Renal cortex interstitium (tissue), 15 donors: ENCODE results near the gene TMEM41B. TPM values are rescaled to one million over a fixed set of nuclear protein-coding genes. Genes with fewer than 3 reads are reported as not detected.
"Not testable (repeated sequence)": the region's sequence is repeated elsewhere in the genome, so short reads cannot be mapped to it uniquely, and the experiment has no call there.

Source experiments
- DNase-seq, 11 donors: peaks; one replicate each; pipeline ENCODE4 v3.0.0-alpha.2; 2013; ENCODE audit warnings: low read depth in 9 of 11, low spot score in 4 of 11; ENCODE audit errors: extremely low read depth in 1 of 11
- long read RNA-seq, 16 experiments: transcript quantifications; one replicate each; lab custom pipeline, GENCODE V29; 2026
- polyA plus RNA-seq, 3 donors: library from polyadenylated mRNA; unstranded; fragments of 120-200 nt; gene quantifications; one replicate each; pipeline ENCODE4 v1.2.1, GENCODE V29; 2013; ENCODE audit not compliant: insufficient read length in 3 of 3

The TMEM41B gene
- 10 to 100 TPM; 33.3 to 45.7 (median 41.0) TPM for polyA plus RNA-seq
- long read RNA-seq, donor 1, partial matches to known transcripts: 0 of 5 reads
- long read RNA-seq, donor 1, other reads (novel, unspliced or antisense): 0 of 5 reads
- long read RNA-seq, donor 2, transcript TMEM41B-204 (7 exons, 3,968 nt): major isoform, 7 of 14 reads
- long read RNA-seq, donor 2, partial matches to known transcripts: 5 of 14 reads
- long read RNA-seq, donor 2, other reads (novel, unspliced or antisense): 0 of 14 reads
- long read RNA-seq, donor 3, transcript TMEM41B-204 (7 exons, 3,968 nt): major isoform, 8 of 18 reads
- long read RNA-seq, donor 3, partial matches to known transcripts: 5 of 18 reads
- long read RNA-seq, donor 3, other reads (novel, unspliced or antisense): 0 of 18 reads
- long read RNA-seq, donor 4, partial matches to known transcripts: 17 of 21 reads
- long read RNA-seq, donor 4, other reads (novel, unspliced or antisense): 0 of 21 reads
- long read RNA-seq, donor 5: 0 reads
- long read RNA-seq, donor 6, transcript TMEM41B-204 (7 exons, 3,968 nt): major isoform, 9 of 53 reads
- long read RNA-seq, donor 6, partial matches to known transcripts: 38 of 53 reads
- long read RNA-seq, donor 6, other reads (novel, unspliced or antisense): 0 of 53 reads
- long read RNA-seq, donor 7, partial matches to known transcripts: 0 of 7 reads
- long read RNA-seq, donor 7, other reads (novel, unspliced or antisense): 0 of 7 reads
- long read RNA-seq, donor 8, transcript TMEM41B-204 (7 exons, 3,968 nt): major isoform, 10 of 55 reads
- long read RNA-seq, donor 8, partial matches to known transcripts: 39 of 55 reads
- long read RNA-seq, donor 8, other reads (novel, unspliced or antisense): 0 of 55 reads
- long read RNA-seq, donor 9, transcript TMEM41B-204 (7 exons, 3,968 nt): major isoform, 11 of 41 reads
- long read RNA-seq, donor 9, partial matches to known transcripts: 26 of 41 reads
- long read RNA-seq, donor 9, other reads (novel, unspliced or antisense): 0 of 41 reads
- long read RNA-seq, donor 10, transcript TMEM41B-204 (7 exons, 3,968 nt): major isoform, 7 of 44 reads
- long read RNA-seq, donor 10, partial matches to known transcripts: 34 of 44 reads
- long read RNA-seq, donor 10, other reads (novel, unspliced or antisense): 0 of 44 reads
- long read RNA-seq, donor 11, transcript TMEM41B-204 (7 exons, 3,968 nt): major isoform, 7 of 14 reads
- long read RNA-seq, donor 11, partial matches to known transcripts: 5 of 14 reads
- long read RNA-seq, donor 11, other reads (novel, unspliced or antisense): 0 of 14 reads
- long read RNA-seq, donor 12, partial matches to known transcripts: 23 of 28 reads
- long read RNA-seq, donor 12, other reads (novel, unspliced or antisense): 0 of 28 reads
- long read RNA-seq, donor 13: 0 reads
- long read RNA-seq, donor 14, partial matches to known transcripts: 0 of 4 reads
- long read RNA-seq, donor 14, other reads (novel, unspliced or antisense): 0 of 4 reads
- long read RNA-seq, donor 15, partial matches to known transcripts: 0 of 4 reads
- long read RNA-seq, donor 15, other reads (novel, unspliced or antisense): 0 of 4 reads
- long read RNA-seq, donor 16, transcript TMEM41B-204 (7 exons, 3,968 nt): major isoform, 13 of 72 reads
- long read RNA-seq, donor 16, partial matches to known transcripts: 56 of 72 reads
- long read RNA-seq, donor 16, other reads (novel, unspliced or antisense): 0 of 72 reads

DNA sequence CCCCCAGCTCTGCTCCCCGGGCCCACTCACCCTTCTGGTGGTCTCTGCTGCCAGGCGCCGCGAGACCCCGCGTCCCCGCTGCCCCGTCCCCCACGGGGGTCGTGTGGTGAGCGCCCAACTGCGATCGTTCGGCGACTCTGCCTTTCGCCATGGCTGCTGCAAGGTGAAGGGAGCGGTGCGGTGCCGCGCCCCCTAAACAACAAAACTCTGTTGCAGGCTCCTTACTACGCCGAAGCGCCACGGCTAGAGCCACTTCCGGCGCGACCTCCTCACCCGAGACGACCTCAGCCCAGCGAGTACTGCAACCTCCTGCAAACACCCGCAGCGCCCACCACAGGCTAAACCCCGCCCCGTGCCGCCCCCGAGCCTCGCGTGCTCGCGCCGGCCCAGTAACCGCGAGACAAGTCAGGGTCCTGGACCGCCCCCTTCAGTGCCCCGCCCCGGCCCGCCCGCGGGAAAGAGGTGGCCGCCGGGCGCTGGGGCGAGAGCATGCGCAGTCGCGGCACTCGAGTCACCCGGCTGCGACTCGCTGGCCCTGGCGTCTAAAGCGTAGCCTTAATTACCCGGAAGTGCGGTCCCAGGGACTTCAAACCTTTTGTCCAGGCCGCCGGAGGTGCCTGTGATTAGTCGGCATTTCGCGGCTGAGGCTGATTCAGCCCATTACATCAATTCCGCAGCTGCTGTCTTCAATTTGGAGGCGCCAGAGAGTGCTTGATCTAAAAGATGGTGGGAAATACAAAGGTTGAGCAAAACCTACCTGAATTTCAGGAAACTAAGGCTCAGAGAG is at the start of gene TMEM41B:
TSS of gene TMEM41B (minus strand) at position 303 of the 787 bp plus-strand sequence. CDS start at position 151, 152 bp downstream.
- DNase-seq: peak; percentile 86 to 98 (median 95)

- DNase-seq: no peak
Measured at GRCh38 chr11:9362393-9362863, 48.0 kb upstream of the TMEM41B start.

- DNase-seq: not testable (repeated sequence)
Measured at GRCh38 chr11:9360862-9361622, 46.6 kb upstream of the TMEM41B start.

DNA sequence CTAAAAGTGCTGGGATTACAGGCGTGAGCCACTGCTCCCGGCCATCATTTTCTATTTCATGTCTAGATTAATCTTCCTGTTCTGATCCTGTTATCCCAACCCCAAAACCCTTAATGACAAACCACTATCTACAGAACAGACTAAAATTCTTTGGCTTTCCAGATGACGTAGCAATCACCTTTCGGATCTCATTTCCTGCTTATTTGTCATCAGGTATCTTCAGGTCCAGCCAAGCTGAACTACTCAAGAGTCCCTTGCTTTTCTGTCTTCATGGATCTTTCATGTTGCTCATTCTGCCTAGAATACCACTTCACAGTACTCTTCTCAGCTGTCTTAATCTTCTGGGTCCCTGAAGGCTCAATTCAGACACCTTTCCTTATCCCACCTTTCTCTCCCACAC is 42.6 kb upstream of the TMEM41B start:
- no peak for DNase-seq

GRCh38 chr11:9351321-9351881 is 37.0 kb upstream of the TMEM41B start:
- no peak for DNase-seq

DNA sequence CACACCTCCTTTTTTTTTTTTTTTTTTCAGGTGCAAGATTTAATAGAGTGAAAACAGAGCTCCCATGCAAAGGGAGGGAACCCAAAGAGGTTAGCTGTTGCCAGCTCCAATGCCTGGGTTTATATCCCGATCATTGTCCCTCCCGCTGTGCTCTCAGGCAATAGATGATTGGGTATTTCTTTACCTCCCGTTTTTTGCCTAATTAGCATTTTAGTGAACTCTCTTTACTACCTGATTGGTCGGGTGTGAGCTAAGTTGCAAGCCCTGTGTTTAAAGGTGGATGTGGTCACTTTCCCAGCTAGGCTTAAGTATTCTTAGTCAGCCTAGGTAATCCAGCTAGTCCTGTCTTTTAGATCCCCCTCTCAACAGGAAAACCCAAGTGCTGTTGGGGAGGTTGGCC is 33.4 kb upstream of the TMEM41B start:
- not testable (repeated sequence) for DNase-seq

- DNase-seq: no peak
Measured at GRCh38 chr11:9347100-9347499, 32.7 kb upstream of the TMEM41B start.

GRCh38 chr11:9344061-9344680 is 29.8 kb upstream of the TMEM41B start:
- DNase-seq: no peak

DNA sequence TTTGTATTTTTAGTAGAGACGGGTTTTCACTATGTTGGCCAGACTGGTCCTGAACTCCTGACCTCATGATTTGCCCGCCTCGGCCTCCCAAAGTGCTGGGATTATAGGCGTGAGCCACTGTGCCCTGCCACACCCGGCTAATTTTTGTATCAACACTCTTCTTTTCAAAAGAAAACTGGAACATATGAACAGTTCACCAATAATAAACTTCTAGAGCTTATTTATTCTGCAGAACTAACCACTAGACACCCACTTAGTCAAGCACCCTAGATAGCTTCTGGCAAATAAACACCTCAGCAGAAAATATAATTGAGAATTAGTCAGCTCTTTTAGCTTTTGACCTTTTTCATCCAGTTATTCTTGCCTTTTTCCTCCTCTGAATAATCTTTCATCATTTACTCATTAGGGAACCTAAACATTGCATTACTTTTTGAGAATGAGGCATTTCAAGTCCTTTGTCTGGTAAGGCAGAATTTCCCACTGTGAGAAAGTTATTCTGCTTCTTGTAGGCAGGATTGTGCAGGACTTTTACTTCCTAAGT is 27.3 kb upstream of the TMEM41B start:
- DNase-seq: no peak

DNA sequence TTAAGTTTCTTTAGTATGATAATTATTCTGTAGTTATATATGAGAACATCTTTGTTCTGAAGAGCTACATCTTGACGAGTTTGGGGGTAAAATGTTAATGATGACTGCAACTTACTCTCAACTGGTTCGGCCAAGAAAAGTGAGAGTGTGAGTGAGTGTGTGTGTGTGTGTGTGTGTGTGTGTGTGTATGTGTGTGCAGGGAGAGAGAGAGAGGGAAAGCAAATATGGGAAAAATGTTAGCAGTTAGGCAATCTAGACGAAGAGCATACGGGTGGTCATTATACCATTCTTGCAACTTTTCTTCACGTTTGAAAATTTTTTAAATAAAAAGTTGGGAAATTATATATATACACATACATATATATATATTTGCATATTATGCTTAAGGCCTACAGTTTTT is 18.3 kb upstream of the TMEM41B start:
- DNase-seq: no peak

- DNase-seq: no peak
Measured at GRCh38 chr11:9330387-9331384, 16.3 kb upstream of the TMEM41B start.

DNA sequence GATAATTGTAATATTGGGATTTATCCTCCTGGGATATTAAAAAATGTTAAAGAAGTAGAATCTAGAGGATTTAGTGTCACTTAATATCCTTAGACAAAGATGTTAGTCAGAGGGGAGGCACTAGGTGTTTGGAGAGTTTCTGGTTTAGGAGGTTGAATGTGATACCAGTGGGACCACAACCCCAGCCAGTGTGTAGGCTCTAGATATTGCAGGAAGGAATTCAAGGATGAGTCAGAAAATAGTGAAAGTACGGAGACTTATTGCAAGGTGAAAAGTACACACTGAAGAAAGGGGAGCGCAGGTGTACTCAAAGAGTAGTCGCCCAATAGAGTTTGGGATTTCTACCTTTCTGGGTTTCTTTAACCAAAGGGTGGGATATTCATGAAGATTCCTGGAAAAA is 5.7 kb upstream of the TMEM41B start:
- no peak for DNase-seq

GRCh38 chr11:9319377-9320001 is 5.1 kb upstream of the TMEM41B start:
- not testable (repeated sequence) for DNase-seq
